ENCODE results near the gene KLHDC3. TPM values are rescaled to one million over a fixed set of nuclear protein-coding genes. Genes with fewer than 3 reads are reported as not detected.
A peak's percentile ranks its signal among the peaks of the same experiment; 100 is the strongest.

KLHDC3 gene
- total and polyA plus RNA-seq, 9 of the 15 experiments (the other 6 are each of a cell fraction or from before 2014, with no cell fraction given) = 4.5 to 171 (median 107) TPM

DNA sequence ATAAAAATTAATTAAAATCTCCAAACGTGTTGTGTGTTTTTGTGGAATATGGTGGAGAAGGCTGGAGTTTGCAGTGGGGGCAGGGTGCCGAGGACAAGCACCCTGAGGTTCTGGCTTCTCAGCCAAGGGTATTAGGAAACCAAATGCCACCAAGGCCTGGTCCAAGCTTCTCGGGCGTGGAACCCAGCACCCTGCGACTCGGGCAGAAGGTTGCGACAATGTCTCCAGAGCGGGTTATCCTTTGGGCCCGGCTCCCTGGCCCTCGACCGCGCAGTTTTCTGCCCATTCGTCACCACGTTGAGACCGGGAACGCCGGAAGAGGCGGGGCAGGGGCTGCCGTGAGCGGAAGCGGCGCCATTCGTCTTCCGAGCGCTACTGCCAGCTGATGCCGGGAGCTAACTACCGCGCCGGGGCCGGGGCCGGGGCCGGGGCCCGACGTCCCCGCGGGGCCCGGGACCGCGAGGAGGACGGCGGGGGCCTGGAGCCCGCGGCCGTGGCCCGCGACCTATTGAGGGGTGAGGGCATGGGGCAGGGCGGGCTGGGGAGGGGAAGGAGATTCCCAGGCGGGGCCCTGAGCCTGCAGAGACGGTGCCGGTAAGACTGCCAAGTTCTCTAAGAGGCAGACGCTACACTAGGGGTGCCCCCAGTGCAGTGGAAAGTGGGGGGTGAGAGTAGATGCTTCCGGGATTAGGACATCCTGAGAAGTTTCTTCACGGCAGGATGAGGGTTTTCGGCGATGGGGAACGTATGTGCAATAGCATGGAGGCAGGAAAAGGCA lies 7.4 kb downstream of the KLHDC3 start, which contains the start of gene RRP36 (continued):
- no peak for TF ChIP-seq ZNF655 (CRISPR knock-in tag; IDR thresholded peaks at IDR 0.05)
- TF ChIP-seq ATF1 (CRISPR knock-in tag; IDR thresholded peaks at IDR 0.05) = no peak
- peak; percentile 79 for TF ChIP-seq ATF1 (tag; IDR thresholded peaks at IDR 0.05)
- peak; percentile 34 for TF ChIP-seq E2F8 (IDR thresholded peaks at IDR 0.05; ENCODE audit: low read depth, partially characterized antibody)
- no peak for TF ChIP-seq CHD7 (IDR thresholded peaks at IDR 0.05; ENCODE audit: low read depth, low read length)
- peak; percentile 79 for TF ChIP-seq MYNN (IDR thresholded peaks at IDR 0.05)
- TF ChIP-seq MYNN (CRISPR knock-in tag; IDR thresholded peaks at IDR 0.05) = no peak
- TF ChIP-seq ERF (CRISPR knock-in tag; IDR thresholded peaks at IDR 0.05) = 0 out of 2 replicates have a peak, but pooled peaks have one; percentile 62
- no peak for TF ChIP-seq ZNF143 (CRISPR knock-in tag; IDR thresholded peaks at IDR 0.05)
- TF ChIP-seq TFAP4 (CRISPR knock-in tag; IDR thresholded peaks at IDR 0.05; ENCODE audit: borderline replicate concordance) = peak; percentile 94
